Testis (tissue), 3 donors: ENCODE results near the gene CLEC16A. TPM values are rescaled to one million over a fixed set of nuclear protein-coding genes. Genes with fewer than 3 reads are reported as not detected.

Experiments used
- DNase-seq: peaks from one replicate; pipeline ENCODE4 v3.0.0-alpha.2; 2019
- H3K27ac ChIP-seq, 2 donors: fragments of 200-600 bp; sonication (generic); one replicate each; pipeline ENCODE4 v1.5.1; 2019
- H3K27me3 ChIP-seq: fragments of 200-600 bp; sonication (generic); one replicate; pipeline ENCODE4 v1.5.1; 2019
- H3K36me3 ChIP-seq: fragments of 200-600 bp; sonication (generic); one replicate; pipeline ENCODE4 v1.5.1; 2017; ENCODE audit warnings: low read depth; ENCODE audit errors: missing control alignments
- H3K4me1 ChIP-seq: fragments of 200-600 bp; sonication (generic); one replicate; pipeline ENCODE4 v1.5.1; 2019
- H3K4me3 ChIP-seq, 2 donors: fragments of 200-600 bp; sonication (generic); one replicate each; pipeline ENCODE4 v1.5.1; 2017 to 2019
- H3K9me3 ChIP-seq: fragments of 200-600 bp; sonication (generic); one replicate; pipeline ENCODE4 v1.5.1; 2017
- POLR2A ChIP-seq: fragments of 450-650 bp; IDR thresholded peaks from one replicate; pipeline ENCODE4 v1.6.1; 2017; ENCODE audit warnings: antibody characterized with exemption, mild to moderate bottlenecking, moderate library complexity
- WGBS, 2 donors: methylation state at CpG; one replicate each; pipeline ENCODE4 v1.1.5; 2018; 5-methylcytosine and 5-hydroxymethylcytosine counted together
- intact Hi-C: fragments of 100-400 bp; cut with DNase I; formaldehyde crosslinking; loops from one replicate; pipeline ENCODE4 v1.15.1; 2023; ENCODE audit warnings: low total_unique reads
- polyA plus RNA-seq: library from polyadenylated mRNA; stranded (reverse); fragments of 350-450 nt; fragmentation: Illumina TruSeq; extraction: RNeasy Lipid Tissue Mini Kit (QIAGEN cat#74804); gene quantifications from one replicate; pipeline ENCODE4 v1.2.3, GENCODE V29; 2014; ENCODE audit warnings: low read depth, low replicate concordance; ENCODE audit not compliant: insufficient read depth
- total RNA-seq, 2 donors: library from RNA; depleted of rRNA; stranded (reverse); fragments of >200 nt; gene quantifications; one replicate each; pipeline ENCODE4 v1.2.3, GENCODE V29; 2016
- TF ChIP-seq, protein P1 (sequence below), 3 experiments: fragments of 450-650 bp in 2 of 3; fragments of 200-600 bp in 1 of 3; sonication (generic) in 1 of 3; IDR thresholded peaks; one replicate each; pipeline ENCODE4 v1.5.1; 2016 to 2019; ENCODE audit warnings: antibody characterized with exemption in 3 of 3, mild to moderate bottlenecking in 2 of 3, moderate library complexity in 1 of 3

Gene CLEC16A
- total and polyA plus RNA-seq, 3 donors from 2014 or later: 93.9 to 126 (median 122) TPM

DNA sequence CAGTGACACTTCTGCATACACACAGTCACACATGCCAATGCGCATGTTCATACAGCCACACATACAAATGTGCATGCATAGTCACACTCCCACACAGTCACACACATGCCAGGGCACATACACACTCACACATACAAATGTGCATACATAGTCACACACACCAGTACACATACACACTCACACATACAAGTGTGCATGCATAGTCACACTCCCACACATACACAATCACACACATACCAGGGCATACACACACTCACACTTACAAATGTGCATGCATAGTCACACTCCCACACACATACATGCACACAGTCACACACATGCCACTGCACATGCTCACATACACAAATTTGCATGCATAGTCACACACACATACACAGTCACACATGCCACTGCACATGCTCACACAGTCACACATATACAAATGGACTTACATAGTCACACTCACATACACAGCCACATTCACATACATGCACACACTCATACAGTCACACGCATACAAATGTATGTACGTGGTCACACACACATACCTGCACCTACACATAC, 227.5 kb downstream of the CLEC16A start:
- Histone ChIP-seq H3K36me3 (no peaks in the 10 kb centered on the region), H3K9me3 (no peaks in the 10 kb centered on the region), H3K27ac (no peak overlapping the region), H3K4me3 (no peak overlapping the region), H3K4me1 (no peaks in the 10 kb centered on the region), H3K27me3 (no peaks in the 10 kb centered on the region)
- TF ChIP-seq, protein P1, sequence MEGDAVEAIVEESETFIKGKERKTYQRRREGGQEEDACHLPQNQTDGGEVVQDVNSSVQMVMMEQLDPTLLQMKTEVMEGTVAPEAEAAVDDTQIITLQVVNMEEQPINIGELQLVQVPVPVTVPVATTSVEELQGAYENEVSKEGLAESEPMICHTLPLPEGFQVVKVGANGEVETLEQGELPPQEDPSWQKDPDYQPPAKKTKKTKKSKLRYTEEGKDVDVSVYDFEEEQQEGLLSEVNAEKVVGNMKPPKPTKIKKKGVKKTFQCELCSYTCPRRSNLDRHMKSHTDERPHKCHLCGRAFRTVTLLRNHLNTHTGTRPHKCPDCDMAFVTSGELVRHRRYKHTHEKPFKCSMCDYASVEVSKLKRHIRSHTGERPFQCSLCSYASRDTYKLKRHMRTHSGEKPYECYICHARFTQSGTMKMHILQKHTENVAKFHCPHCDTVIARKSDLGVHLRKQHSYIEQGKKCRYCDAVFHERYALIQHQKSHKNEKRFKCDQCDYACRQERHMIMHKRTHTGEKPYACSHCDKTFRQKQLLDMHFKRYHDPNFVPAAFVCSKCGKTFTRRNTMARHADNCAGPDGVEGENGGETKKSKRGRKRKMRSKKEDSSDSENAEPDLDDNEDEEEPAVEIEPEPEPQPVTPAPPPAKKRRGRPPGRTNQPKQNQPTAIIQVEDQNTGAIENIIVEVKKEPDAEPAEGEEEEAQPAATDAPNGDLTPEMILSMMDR (IDR thresholded peaks at IDR 0.05): no peak
- TF ChIP-seq POLR2A: no peak
- DNase-seq: no peak
- 97 to 99% methylated on average over 3 of the region's 3 CpGs for WGBS, 2 donors
- intact Hi-C loops: no loop called here

DNA sequence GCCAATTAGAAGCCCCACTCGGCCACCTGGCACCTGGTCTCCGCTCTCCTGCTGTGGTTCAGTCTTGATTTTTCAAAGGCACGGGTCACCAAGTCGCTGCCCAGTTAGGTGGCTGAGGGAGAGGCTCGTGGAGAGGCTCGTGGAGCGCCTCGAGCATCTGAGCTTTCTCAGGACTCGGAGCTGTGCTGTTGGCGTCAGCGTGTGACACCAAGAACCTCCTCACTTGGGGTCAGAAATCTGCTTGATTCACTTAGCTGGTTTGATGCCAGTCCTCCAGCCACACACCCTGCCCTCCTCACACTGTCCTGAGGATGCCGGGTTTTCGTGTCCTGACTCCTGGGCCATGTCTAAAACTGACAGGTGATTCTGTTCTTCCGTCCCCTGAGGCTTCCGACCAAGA, 229.1 kb downstream of the CLEC16A start:
- no peak for DNase-seq
- TF ChIP-seq POLR2A: no peak
- TF ChIP-seq, protein P1 (IDR thresholded peaks at IDR 0.05): no peak
- intact Hi-C loops: no loop called here
- Histone ChIP-seq H3K4me1 (no peaks in the 10 kb centered on the region), H3K9me3 (no peaks in the 10 kb centered on the region), H3K4me3 (no peak overlapping the region), H3K27me3 (no peaks in the 10 kb centered on the region), H3K36me3 (no peaks in the 10 kb centered on the region), H3K27ac (no peak overlapping the region)
- 93% methylated on average over 13 to 15 of the region's 15 CpGs for WGBS, 2 donors

DNA sequence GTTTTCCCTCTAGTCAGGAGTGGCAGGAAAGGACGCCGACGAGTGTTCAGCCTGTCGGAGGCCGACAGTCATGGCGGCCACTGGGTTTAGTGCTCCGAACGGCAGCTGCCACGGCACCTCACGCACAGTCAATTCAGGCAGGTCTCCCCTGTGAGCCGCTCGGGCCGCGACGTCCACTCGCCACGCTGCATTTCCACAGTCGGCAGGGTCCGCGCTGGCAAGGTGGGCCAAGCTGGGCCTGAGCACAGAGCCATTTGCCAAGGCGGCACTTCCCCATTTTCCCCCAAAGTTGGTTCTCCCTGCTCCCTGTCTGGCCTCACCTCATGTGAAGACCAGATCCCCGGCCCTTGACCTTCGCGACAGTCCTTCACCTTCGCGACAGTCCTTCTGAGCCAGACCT, 229.8 kb downstream of the CLEC16A start:
- no peaks in the 10 kb centered on the region for H3K27me3 ChIP-seq
- no peaks in the 10 kb centered on the region for H3K9me3 ChIP-seq
- TF ChIP-seq, protein P1 (IDR thresholded peaks at IDR 0.05): no peak
- no peak for TF ChIP-seq POLR2A
- no peaks in the 10 kb centered on the region for H3K36me3 ChIP-seq
- H3K4me1 ChIP-seq: no peaks in the 10 kb centered on the region
- DNase-seq: no peak
- H3K27ac ChIP-seq: no peak overlapping the region
- 96% methylated on average over 23 to 26 of the region's 26 CpGs for WGBS, 2 donors
- no peak overlapping the region for H3K4me3 ChIP-seq
- intact Hi-C loops: no loop called here

DNA sequence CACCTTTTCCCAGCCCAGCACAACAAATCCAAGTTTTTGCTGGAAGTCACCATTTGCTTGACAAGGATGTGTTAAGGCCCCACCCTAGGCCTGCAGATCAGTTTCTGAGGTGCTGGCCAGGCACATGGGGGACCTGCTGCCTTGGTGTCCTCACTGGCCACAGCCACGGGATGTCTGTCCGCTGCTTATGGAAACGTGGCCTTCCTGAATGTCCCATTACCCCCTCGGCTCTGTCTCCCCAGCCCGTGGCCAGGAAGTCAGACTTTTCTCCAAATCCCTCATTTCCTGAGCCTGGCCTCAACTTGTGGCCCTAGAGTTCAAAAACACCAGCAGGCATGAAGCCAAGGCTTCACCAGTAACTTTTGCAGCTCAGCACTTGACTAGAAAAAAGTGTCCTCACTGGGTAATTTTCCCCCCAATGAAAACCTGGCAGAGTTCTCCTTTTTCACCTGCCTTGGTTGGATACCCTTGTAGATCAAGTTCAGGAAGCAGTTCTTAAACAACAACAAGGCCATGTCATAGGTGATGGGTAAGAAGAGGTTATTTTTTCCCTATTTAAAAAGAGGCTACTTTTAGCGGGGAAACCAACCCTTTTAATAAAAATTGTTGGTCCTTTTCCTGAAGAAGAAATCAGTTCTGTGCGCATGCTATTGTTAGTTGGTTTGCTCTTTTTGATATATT, 230.9 kb downstream of the CLEC16A start:
- Histone ChIP-seq H3K27ac (no peak overlapping the region), H3K4me3 (no peak overlapping the region), H3K27me3 (no peaks in the 10 kb centered on the region), H3K4me1 (no peaks in the 10 kb centered on the region), H3K9me3 (no peaks in the 10 kb centered on the region), H3K36me3 (no peaks in the 10 kb centered on the region)
- intact Hi-C loops: no loop called here
- TF ChIP-seq POLR2A: no peak
- TF ChIP-seq, protein P1 (IDR thresholded peaks at IDR 0.05): no peak
- no peak for DNase-seq
- 89 to 92% methylated on average over 7 of the region's 7 CpGs for WGBS, 2 donors

DNA sequence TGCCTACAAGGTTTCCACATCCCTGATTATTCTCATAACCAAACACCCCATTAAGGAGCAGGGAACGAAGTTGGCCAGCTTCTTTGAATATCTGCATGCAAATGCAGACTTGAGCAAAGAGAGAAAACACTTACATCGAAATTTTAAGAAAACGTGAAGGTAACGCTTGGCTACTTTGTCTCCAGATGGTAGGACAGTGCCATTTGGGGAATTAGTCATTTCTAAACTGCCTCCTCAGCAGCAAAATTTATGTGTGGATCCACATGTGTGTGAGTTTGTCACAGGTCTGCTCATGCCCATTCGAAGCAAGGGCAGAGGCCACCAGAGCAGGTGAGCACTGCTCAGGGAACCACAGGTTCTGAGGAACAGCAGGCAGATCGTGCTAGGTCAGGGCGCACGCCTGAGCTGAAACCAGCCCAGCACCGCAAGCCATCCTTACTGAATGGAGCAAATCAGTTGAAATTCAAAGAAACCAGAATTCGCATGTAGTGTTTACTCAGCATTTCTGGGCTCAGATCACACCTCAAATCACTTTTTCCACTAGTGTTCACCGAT, 231.5 kb downstream of the CLEC16A start:
- no peak for TF ChIP-seq POLR2A
- TF ChIP-seq, protein P1 (IDR thresholded peaks at IDR 0.05): no peak
- intact Hi-C loops: no loop called here
- H3K27ac ChIP-seq: no peak overlapping the region
- H3K27me3 ChIP-seq: no peaks in the 10 kb centered on the region
- no peaks in the 10 kb centered on the region for H3K9me3 ChIP-seq
- H3K4me3 ChIP-seq: no peak overlapping the region
- WGBS, 2 donors: 92 to 93% methylated on average over 11 of the region's 11 CpGs
- H3K4me1 ChIP-seq: no peaks in the 10 kb centered on the region
- H3K36me3 ChIP-seq: no peaks in the 10 kb centered on the region
- no peak for DNase-seq
